Activated CD4-positive, alpha-beta memory T cell treated with anti-CD3 and anti-CD28 coated beads for 36 hours (primary cell): ENCODE data around the gene ZNF425. TPM values are rescaled to one million over a fixed set of nuclear protein-coding genes. Genes with fewer than 3 reads are reported as not detected.

Experiments
- CTCF ChIA-PET: fragments of 350-600 bp; sonication (Branson Sonifier 250); formaldehyde crosslinking; loops from one replicate; lab custom pipeline; 2021; ENCODE audit warnings: antibody characterized with exemption, inconsistent platforms; lab: Charles Lee
- POLR2A ChIA-PET: fragments of 350-600 bp; sonication (Branson Sonifier 250); formaldehyde crosslinking; loops from one replicate; lab custom pipeline; 2021; ENCODE audit warnings: antibody characterized with exemption; lab: Charles Lee
- DNase-seq: peaks from one replicate; pipeline ENCODE4 v3.0.0-alpha.2; 2020
- H3K27ac Mint-ChIP-seq: one replicate; pipeline ENCODE4 v1.8.0; 2021; ENCODE audit warnings: mixed read lengths
- H3K27me3 Mint-ChIP-seq: one replicate; pipeline ENCODE4 v1.8.0; 2021; ENCODE audit warnings: mixed read lengths
- H3K36me3 Mint-ChIP-seq: one replicate; pipeline ENCODE4 v1.8.0; 2021; ENCODE audit warnings: mixed read lengths
- H3K4me1 Mint-ChIP-seq: one replicate; pipeline ENCODE4 v1.8.0; 2021; ENCODE audit warnings: low read depth, mixed read lengths
- H3K4me3 Mint-ChIP-seq: one replicate; pipeline ENCODE4 v1.8.0; 2021; ENCODE audit warnings: mild to moderate bottlenecking, mixed read lengths
- H3K9me3 Mint-ChIP-seq: one replicate; pipeline ENCODE4 v1.8.0; 2021; ENCODE audit warnings: mixed read lengths
- intact Hi-C: fragments of 100-400 bp; cut with micrococcal nuclease; formaldehyde crosslinking; loops from one replicate; pipeline ENCODE4 v1.15.1; 2023
- total RNA-seq, 2 experiments: library from RNA; stranded (reverse); gene quantifications; one replicate each; pipeline ENCODE4 v1.2.3, GENCODE V29; 2021

Gene ZNF425
- under 1 TPM; 0.74 to 0.75 TPM for total RNA-seq

- Mint-ChIP-seq H3K4me3 (peak within 1 kb of the TSS; percentile 98), H3K4me1 (peaks cover 18% of the 10 kb centered on the region), H3K9me3 (peaks cover 7% of the 10 kb centered on the region), H3K27ac (peak within 1 kb of the TSS; percentile 98), H3K27me3 (no peaks in the 10 kb centered on the region), H3K36me3 (peaks cover 19% of the 10 kb centered on the region)
- peak; percentile 95 for DNase-seq
- POLR2A ChIA-PET = interaction anchor here (0.6 to 2.7 kb wide), 13 partner anchors 21 to 427 kb away, joined by 3 to 32 read pairs (median 4); partner anchors contain the start of genes CUL1, PDIA4, ZNF282 and ZNF398
- intact Hi-C loops = loop anchor here (1.0 to 10.0 kb wide), 10 partner anchors 21 to 499 kb away; partner anchors contain the start of genes EZH2, PDIA4, ZNF212 and ZNF282
- CTCF ChIA-PET = interaction anchor here (0.7 to 4.1 kb wide), 17 partner anchors 22 to 297 kb away, joined by 3 to 49 read pairs (median 4); partner anchors contain the start of genes ZNF398 and ZNF786
These were observed at the start of gene ZNF425 for GRCh38 chr7:149125863-149126661. Gene ZNF425 (minus strand): TSS chr7:149126324. CDS start chr7:149126213, 111 bp downstream.

GRCh38 chr7:149175150-149175549, 49.0 kb upstream of the ZNF425 start:
- Mint-ChIP-seq H3K9me3 (no peaks in the 10 kb centered on the region), H3K36me3 (peaks cover 37% of the 10 kb centered on the region), H3K4me1 (no peaks in the 10 kb centered on the region), H3K4me3 (no peak overlapping the region), H3K27me3 (no peaks in the 10 kb centered on the region), H3K27ac (no peak overlapping the region)
- no peak for DNase-seq
- ChIA-PET CTCF (no interaction called here), POLR2A (no interaction called here)
- intact Hi-C loops = no loop called here

- ChIA-PET CTCF (no interaction called here), POLR2A (no interaction called here)
- intact Hi-C loops = no loop called here
- Mint-ChIP-seq H3K27me3 (no peaks in the 10 kb centered on the region), H3K4me1 (no peaks in the 10 kb centered on the region), H3K9me3 (no peaks in the 10 kb centered on the region), H3K36me3 (peaks cover 26% of the 10 kb centered on the region), H3K27ac (no peak overlapping the region), H3K4me3 (no peak overlapping the region)
- no peak for DNase-seq
These were observed 46.4 kb upstream of the ZNF425 start for GRCh38 chr7:149172534-149172920.

GRCh38 chr7:149171892-149172533, 45.9 kb upstream of the ZNF425 start:
- POLR2A ChIA-PET = no interaction called here
- no peak overlapping the region for H3K27ac Mint-ChIP-seq

GRCh38 chr7:149166630-149167352, 40.7 kb upstream of the ZNF425 start:
- H3K27ac Mint-ChIP-seq = peak overlapping the region; percentile 14
- DNase-seq = no peak
- H3K27me3 Mint-ChIP-seq = no peaks in the 10 kb centered on the region
- intact Hi-C loops = no loop called here
- peaks cover 14% of the 10 kb centered on the region for H3K36me3 Mint-ChIP-seq
- H3K4me3 Mint-ChIP-seq = no peak overlapping the region
- H3K4me1 Mint-ChIP-seq = peaks cover 2% of the 10 kb centered on the region
- CTCF ChIA-PET = no interaction called here
- H3K9me3 Mint-ChIP-seq = no peaks in the 10 kb centered on the region
- POLR2A ChIA-PET = interaction anchor here (0.5 kb wide), 1 partner anchor 78 kb away, joined by 3 read pairs; no protein-coding TSS in a partner anchor

More at GRCh38 chr7:149171892-149172533, 45.9 kb upstream of the ZNF425 start:
- no peaks in the 10 kb centered on the region for H3K27me3 Mint-ChIP-seq
- intact Hi-C loops = no loop called here
- no peaks in the 10 kb centered on the region for H3K4me1 Mint-ChIP-seq
- no peaks in the 10 kb centered on the region for H3K9me3 Mint-ChIP-seq
- DNase-seq = no peak
- no peak overlapping the region for H3K4me3 Mint-ChIP-seq
- CTCF ChIA-PET = no interaction called here
- H3K36me3 Mint-ChIP-seq = peaks cover 24% of the 10 kb centered on the region

GRCh38 chr7:149166142-149166541, 40.0 kb upstream of the ZNF425 start:
- ChIA-PET POLR2A (no interaction called here), CTCF (no interaction called here)
- Mint-ChIP-seq H3K4me3 (no peak overlapping the region), H3K27me3 (no peaks in the 10 kb centered on the region), H3K36me3 (peaks cover 19% of the 10 kb centered on the region), H3K4me1 (peaks cover 6% of the 10 kb centered on the region), H3K27ac (peak overlapping the region; percentile 14), H3K9me3 (no peaks in the 10 kb centered on the region)
- no peak for DNase-seq
- intact Hi-C loops = no loop called here

GRCh38 chr7:149161241-149161848, 35.2 kb upstream of the ZNF425 start:
- POLR2A ChIA-PET = interaction anchor here (0.8 kb wide), 1 partner anchor 10 kb away, joined by 4 read pairs; no protein-coding TSS in a partner anchor
- intact Hi-C loops = no loop called here
- Mint-ChIP-seq H3K27ac (peak overlapping the region; percentile 76), H3K36me3 (peaks cover 15% of the 10 kb centered on the region), H3K27me3 (no peaks in the 10 kb centered on the region), H3K4me1 (peaks cover 20% of the 10 kb centered on the region), H3K4me3 (no peak overlapping the region), H3K9me3 (no peaks in the 10 kb centered on the region)
- DNase-seq = peak; percentile 44
- CTCF ChIA-PET = interaction anchor here (0.8 to 1.2 kb wide), 2 partner anchors 14 to 34 kb away, joined by 4 read pairs; partner anchors contain the start of genes ZNF282 and ZNF398

GRCh38 chr7:149156898-149157297, 30.8 kb upstream of the ZNF425 start:
- intact Hi-C loops = no loop called here
- Mint-ChIP-seq H3K4me3 (no peak overlapping the region), H3K9me3 (no peaks in the 10 kb centered on the region), H3K4me1 (peaks cover 24% of the 10 kb centered on the region), H3K27ac (no peak overlapping the region), H3K27me3 (no peaks in the 10 kb centered on the region), H3K36me3 (peaks cover 28% of the 10 kb centered on the region)
- ChIA-PET CTCF (no interaction called here), POLR2A (interaction anchor here (0.7 kb wide), 1 partner anchor 93 kb away, joined by 3 read pairs; no protein-coding TSS in a partner anchor)
- no peak for DNase-seq

- no peak overlapping the region for H3K27ac Mint-ChIP-seq
- H3K27me3 Mint-ChIP-seq = no peaks in the 10 kb centered on the region
- H3K9me3 Mint-ChIP-seq = no peaks in the 10 kb centered on the region
- DNase-seq = no peak
- POLR2A ChIA-PET = no interaction called here
- CTCF ChIA-PET = no interaction called here
- H3K4me1 Mint-ChIP-seq = peaks cover 22% of the 10 kb centered on the region
- H3K36me3 Mint-ChIP-seq = peaks cover 21% of the 10 kb centered on the region
- no peak overlapping the region for H3K4me3 Mint-ChIP-seq
- intact Hi-C loops = no loop called here
These were observed 27.9 kb upstream of the ZNF425 start for GRCh38 chr7:149154056-149154455.

GRCh38 chr7:149153346-149153745, 27.2 kb upstream of the ZNF425 start:
- Mint-ChIP-seq H3K27ac (no peak overlapping the region), H3K4me1 (peaks cover 28% of the 10 kb centered on the region), H3K27me3 (no peaks in the 10 kb centered on the region), H3K36me3 (peaks cover 21% of the 10 kb centered on the region), H3K4me3 (no peak overlapping the region), H3K9me3 (no peaks in the 10 kb centered on the region)
- ChIA-PET POLR2A (interaction anchor here (1.2 kb wide), 1 partner anchor 28 kb away, joined by 4 read pairs; no protein-coding TSS in a partner anchor), CTCF (no interaction called here)
- intact Hi-C loops = no loop called here
- DNase-seq = no peak

- Mint-ChIP-seq H3K4me1 (peaks cover 25% of the 10 kb centered on the region), H3K4me3 (no peak overlapping the region), H3K36me3 (peaks cover 12% of the 10 kb centered on the region), H3K27ac (no peak overlapping the region), H3K27me3 (no peaks in the 10 kb centered on the region), H3K9me3 (no peaks in the 10 kb centered on the region)
- POLR2A ChIA-PET = interaction anchor here (1.0 kb wide), 1 partner anchor 11 kb away, joined by 4 read pairs; no protein-coding TSS in a partner anchor
- DNase-seq = no peak
- intact Hi-C loops = no loop called here
- CTCF ChIA-PET = no interaction called here
These were observed 24.9 kb upstream of the ZNF425 start for GRCh38 chr7:149150981-149151380.
